GM21447 (cell line): ENCODE results near the gene FOXN3.
"Not testable (repeated sequence)": the region's sequence is repeated elsewhere in the genome, so short reads cannot be mapped to it uniquely, and the experiment has no call there.

Experiments used
- ATAC-seq: cut with Tn5 transposase; IDR thresholded peaks from one replicate; pipeline ENCODE4 v1.9.1; 2021; ENCODE audit not compliant: unreplicated experiment

FOXN3 gene

DNA sequence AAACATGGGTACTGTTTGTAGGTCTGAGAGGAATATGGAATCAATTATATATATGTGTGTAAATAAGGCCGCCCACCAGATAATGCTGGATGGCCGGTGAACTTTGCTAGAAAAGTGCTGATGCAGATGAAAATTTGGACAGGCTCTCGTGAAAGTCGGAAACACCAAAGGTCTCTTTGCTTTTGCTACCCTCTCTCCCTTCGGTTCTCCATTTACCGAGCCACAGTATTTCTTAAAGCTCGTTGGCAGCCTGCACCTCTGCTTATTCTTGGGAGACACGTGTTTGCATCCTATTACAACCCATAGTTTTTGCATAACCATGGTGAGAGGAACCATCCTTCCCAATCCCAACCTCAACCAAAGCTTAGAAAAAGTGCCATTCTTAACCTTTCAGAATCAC is 109.6 kb downstream of the FOXN3 start:
- ATAC-seq: no peak

DNA sequence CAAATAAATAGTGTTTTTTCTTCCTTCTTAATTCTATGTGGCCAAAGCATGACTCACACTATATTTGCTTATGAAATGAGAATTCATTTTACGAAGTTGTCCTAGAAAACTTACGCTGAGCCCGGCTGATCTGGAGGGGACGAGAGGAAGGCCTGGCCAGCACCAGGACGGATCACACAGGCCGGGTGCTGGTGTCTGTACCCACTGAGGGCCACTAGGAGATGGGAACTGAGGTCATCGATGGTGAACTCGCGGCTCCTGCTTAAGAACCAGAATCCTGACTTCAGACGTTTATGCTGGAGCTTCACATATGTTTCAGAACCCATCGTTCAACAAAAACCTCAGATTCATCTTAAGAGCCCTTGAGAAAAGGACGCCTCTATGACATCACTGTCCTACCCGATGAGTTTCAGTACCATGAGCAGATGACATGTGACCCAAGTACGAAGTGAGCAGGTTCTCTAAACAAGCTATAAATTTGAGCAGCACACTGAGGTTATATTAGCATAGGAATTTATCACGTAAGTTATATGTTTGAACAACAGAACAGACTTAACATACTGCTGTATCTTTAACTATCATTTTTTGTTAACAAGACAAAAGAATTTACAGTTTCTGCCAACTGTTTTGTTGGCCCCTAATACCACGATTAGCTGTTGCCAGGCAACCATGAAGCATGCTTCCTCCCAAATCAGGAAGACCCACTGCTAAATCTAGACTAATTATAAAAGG is 111.9 kb downstream of the FOXN3 start:
- ATAC-seq: peak; percentile 40

DNA sequence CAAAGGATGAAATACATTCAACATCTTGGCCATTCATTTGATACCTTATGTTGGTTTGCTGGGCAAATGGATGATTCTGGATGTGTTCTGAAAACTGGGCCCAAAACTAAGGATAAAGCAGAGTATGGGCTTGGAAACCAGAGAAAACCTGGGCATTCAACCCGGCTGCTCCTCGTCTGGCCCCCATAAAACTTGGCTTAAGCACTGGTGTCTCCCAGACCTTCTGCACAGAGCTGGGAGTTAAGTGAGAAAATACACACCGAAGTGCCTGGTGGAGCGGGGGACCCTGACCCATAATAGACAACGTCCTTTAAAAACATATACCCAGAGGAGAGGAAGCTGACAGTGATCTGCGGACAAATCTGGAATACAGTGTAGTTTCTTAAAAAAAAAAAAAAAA is 112.5 kb downstream of the FOXN3 start:
- ATAC-seq: no peak

DNA sequence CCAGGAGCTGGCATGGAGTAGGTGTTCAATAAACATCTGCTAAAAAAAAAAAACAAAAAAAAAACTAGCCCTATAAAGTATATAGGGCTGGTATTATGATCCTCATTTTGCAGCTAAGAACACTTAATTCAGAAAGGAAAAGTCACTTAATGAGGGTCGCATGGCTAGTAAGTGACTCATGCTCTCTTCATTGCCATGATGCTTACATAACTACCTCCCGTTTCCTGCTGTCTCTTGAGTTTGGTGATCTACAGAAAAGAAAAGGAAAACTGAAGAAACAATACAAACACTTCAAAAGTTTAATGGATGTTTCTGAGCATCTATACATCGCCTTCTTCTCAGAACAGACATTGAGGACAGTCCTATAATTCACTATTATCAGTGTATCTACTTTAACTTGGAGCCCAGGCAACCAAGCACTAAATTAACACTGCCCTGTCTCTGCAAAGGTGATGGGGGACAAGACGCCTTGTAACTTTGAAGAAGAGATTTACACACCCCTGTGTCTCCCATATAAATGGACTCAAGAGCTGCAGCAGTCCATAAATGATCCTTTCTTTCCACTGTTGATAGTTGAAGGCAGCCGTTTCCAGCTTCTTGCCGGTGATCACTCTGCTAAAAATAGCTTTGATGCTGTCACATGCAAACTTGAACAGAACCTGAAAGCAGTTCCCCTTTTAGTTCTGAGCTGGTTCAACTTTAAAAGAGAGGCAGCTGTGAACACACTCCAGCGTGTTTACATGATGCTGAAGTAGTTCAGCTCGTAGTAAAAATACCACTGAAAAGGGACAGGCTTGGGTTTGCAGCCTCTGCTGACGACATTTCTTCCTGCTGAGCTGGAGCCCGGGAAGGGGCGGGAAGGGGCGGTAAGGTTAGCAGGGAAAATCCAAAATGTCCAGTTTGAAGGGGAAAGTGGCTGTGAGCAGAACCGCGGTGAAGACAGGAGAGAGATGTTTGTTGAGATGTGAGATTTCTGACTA is 113.3 kb downstream of the FOXN3 start:
- ATAC-seq: peak; percentile 62

DNA sequence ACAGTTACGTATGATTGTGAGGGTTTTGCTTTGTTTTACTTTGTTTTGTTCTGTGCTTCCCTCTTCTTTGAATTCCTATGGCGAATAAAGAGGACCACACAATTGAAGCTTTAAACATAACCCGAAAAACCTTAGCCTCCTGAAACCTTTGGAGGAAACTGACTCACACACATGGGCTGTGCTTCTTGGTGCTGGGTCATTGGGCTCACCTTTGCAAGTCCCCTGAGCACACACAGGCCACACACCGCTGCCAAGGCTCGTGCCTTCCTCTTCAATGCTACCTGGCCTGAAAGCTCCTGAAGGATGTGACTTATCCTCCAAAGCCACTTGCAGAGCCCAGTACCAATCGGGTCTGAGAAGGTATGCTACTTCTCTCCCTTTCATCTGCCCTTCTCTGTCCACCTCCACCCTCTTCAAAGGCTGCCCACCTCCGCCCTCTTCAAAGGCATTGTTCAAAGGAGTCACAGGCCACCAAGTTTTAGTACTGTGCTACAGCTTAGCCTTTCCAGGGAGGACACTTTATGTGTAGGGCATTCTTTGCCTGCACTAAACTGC is 114.6 kb downstream of the FOXN3 start:
- no peak for ATAC-seq

DNA sequence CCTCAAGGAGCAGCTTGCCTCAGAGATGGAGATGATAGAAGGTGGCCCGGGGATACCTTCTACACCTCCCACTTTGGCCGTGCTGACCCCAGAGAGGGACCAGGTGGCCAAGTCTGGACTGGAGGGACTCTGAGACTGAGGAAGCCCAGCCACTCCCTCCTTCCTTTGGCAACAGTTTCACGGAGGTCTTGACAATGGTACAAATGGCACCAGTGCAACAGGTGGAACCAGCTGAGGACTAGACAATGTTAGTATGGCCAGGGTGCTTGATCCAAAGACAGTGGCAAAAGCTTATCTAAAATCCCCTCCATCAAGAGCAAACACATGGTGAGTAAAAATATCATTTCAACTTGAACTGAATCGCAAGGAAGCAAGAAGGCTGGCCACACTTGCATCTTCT is 117.4 kb downstream of the FOXN3 start:
- ATAC-seq: no peak

DNA sequence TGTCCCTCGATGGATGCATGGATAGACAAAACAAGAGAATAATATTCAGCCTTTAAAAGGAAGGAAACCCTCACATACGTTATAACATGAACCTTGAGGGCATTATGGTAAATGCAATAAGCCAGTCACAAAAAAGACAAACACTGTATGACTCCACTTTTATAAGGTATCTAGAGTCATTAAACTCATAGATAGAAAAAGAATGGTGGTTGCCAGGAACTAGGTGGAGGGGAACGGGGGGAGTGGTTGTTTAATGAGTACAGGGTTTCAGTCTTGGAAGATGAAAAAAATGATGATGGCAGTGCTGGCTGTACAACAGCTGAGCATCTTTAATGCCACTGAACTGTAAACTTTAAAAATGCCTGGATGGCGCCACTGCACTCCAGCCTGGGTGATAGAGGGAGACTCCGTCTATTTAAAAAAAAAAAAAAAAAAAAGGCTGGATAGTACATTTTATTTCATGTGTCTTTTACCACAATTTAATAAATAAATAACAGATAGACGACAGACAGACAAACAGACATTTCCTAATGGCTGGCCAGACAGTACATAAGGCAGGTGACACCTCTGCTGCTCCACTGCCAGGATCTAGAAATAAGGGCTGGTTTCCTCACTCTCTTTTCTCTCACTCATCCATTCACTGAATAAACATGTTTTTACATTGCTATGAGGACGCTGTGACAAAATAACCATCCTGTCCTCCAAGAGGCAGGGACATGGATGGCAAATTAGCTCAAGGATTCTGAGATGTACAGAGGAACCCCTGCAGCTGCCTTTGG is 118.8 kb downstream of the FOXN3 start:
- ATAC-seq: no peak

DNA sequence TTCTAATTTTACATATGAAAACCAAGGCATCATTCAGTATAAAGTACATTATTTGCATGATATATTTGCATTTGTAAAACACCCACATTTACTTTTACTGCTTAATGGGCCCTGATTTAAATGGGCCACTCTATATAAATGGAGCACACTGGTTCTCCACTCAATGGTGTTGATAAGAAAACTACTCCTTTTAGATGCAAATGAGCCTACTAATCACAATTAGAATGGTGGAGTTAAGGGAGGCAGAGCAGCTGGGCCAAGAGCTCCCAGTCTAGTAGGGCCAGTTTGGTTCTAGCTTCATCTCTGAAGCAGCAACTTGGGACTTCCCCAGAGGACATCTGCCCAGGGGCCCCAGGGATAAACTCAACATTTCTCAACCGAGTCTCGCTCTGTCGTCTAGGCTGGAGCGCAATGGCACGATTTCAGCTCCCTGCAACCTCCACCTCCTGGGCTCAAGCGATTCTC is 120.7 kb downstream of the FOXN3 start:
- no peak for ATAC-seq

DNA sequence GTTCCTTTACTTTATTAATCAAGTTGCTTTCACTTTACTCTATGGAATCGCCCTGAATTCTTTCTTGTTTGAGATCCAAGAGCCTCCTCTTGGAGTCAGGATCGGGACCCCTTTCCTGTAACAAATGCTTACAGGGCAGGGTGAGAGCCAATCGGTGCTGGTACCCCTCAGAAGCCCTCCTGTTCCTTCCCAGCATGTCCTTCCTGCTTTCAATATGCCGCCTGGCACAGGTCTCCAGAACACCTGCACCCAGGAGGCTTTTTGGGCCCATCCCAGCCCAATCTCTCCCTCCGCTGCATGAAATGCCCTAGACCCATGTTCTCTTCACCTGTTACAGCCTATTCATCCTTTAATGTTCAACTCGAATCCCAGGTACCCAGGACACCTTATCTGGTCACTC is 122.2 kb downstream of the FOXN3 start:
- ATAC-seq: no peak

DNA sequence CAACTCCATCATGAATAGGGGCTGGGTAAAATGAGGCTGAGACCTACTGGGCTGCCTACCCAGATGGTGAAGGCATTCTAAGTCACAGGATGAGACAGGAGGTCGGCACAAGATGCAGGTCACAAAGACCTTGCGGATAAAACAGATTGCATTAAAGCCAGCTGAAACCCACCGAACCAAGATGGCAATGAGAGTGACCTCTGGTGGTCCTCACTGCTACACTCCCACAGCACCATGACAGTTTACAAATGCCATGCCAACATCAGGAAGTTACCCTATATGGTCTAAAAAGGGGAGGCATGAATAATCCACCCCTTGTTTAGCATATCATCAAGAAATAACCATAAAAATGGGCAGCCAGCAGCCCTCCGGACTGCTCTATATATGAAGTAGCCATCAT is 122.6 kb downstream of the FOXN3 start:
- not testable (repeated sequence) for ATAC-seq

DNA sequence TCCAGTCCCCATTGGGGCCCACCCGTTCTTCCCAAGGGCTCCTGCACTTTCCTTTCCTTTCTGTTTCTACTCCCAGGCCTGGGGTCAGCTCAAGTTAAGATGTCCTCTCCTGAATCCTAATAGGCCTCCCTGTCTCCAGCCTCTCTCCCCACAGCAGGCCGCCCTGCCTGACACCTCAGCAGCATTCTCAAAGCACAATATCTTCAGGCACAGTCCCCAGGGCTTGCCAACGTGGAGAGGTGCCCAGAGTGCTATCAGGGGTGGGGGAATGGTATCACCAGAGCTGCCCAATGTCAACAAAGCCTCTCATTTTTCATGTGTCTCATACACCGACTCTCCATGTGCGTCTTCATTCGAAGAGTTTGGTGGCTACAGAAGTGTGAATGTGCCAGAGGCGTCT is 123.0 kb downstream of the FOXN3 start:
- no peak for ATAC-seq

DNA sequence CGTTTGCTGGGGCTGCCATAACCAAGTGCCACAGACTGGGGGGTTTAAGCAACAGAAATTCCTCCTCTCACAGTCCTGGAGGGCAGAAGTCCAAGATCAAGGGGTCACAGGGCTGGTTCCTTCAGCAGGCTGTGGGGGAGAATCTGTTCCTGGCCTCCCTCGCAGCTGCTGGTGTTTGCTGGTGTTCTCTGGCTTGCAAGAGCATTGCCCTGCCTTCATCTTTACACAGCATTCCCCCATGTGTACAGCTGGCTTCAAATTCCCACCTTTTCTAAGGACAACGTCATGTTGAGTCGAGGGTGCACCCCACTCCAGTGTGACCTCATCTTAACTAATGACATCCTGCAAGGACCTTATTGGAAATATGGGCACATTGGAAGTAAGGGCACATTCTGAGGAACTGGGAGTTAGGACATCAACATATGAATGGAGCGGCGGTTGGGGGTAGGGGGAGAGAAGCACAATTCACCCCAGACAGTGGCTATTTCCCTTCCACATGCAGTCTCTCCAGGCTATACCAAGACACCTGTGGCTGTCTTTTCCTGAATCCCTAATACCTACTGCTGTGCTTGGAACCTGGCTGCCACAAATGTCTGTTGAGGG is 123.6 kb downstream of the FOXN3 start:
- ATAC-seq: no peak

DNA sequence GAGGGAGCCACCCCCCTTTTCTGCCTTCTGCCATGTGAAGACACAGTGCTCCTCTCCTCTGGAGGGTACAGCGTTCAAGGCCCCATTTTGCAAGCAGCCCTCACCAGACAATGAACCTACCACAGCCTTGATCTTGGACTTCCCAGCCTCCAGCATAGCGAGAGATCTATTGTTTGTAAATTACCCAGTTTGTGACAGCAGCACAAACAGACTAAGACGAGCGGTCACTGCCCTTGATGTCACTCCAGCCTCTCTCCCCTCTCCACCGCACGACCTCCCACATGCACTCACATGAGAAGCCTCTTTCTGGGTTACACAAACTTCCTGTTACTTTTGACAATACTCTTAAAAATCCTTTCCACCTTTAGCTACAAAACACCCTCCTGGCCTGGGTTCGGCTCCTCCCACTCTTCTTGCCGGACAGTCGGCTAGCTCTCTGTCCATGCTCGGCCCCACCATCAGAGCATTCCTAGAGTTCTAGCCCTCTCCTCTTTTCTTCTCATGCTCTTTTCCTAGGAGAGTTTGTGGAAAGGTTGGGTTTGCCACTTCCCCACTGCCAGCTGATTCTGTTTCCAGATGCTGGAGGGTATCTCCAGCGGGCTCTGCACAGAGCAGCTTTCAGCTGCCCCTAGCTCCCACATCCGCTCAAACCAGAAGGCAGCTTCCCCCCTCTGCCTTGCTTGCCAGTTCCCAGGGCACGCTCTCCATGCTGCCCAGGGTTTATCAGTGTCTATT is 124.3 kb downstream of the FOXN3 start:
- ATAC-seq: no peak

DNA sequence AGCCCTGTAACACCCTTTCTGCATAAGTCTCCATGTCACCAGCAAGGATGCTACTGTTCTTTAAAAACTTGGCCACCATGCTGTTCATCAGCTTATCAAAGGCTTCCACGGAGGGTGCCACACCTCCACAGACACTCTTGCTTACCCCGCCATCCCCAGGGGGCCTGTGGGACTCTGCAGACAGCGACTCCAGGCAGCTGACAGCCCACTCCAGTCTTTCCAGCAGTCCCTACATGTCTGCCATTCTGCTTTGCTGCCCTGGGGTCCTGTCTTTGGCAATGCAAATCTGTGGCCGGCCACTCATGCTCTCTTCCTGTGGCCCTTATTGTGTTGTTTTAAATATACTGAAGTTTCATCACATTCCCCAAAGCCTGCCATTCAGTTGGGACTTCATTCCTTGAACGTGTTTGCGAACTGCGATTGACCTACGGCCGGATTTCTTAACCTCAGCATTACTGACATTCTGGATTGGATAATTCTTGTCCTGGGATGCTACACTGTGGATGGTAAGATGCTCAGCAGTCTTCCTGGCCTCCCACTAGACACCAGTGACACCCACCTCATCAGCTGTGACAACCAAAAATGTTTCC is 125.6 kb downstream of the FOXN3 start:
- no peak for ATAC-seq

DNA sequence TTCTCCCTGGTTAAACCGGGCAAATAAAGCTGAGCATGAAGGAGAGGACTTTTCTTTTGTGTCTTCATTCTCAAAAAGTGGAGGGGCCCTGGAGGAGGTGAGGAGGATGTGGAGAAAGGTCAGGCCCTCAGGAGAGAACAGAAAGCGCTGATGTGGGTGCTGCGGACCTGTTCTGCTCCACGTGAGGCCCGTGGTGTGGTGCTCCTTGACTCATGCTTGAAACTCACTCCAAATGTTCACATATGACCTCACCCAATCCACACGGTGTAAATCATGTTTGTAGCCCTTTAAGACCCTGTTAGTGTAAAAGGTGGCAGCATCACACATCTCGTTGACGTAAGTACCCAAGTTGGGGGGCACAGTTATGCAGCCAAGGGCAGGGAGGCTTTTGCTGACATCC is 126.2 kb downstream of the FOXN3 start:
- ATAC-seq: no peak

DNA sequence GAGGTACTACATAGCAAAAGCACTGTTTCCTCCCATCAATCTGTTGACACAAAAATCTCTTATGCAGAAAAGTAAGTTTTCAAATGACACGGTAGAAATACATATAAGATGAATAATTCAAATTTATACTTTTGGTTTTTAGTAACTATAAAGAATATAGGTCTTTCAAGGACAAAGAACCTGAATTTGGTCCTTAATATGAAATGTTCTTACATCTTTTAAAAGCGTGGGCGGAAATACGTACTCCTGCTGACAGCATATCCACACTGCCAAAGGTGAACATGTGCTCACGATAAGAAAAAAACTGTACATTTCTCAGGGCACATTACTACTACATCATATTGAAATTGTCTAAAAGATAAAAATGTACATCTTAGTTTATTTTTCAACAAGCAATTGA is 127.6 kb downstream of the FOXN3 start:
- no peak for ATAC-seq

DNA sequence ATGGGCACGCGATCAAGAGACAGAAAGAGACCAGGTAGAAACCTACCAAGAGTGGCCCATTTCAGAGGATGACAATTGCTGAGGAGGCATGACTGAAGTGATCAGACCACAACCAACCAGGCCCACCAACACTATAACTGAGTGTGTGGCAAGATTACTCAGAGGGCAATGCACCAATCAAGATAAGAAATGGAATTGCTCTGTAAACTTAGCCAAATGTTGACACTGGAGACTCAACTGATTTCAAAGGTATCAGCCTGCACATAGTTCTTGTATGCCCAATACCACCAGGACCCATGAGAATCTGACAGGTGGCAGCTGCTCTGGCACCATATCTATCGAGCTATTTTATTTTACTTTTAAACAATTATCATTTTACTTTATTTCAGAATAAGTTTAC is 128.9 kb downstream of the FOXN3 start:
- ATAC-seq: no peak

DNA sequence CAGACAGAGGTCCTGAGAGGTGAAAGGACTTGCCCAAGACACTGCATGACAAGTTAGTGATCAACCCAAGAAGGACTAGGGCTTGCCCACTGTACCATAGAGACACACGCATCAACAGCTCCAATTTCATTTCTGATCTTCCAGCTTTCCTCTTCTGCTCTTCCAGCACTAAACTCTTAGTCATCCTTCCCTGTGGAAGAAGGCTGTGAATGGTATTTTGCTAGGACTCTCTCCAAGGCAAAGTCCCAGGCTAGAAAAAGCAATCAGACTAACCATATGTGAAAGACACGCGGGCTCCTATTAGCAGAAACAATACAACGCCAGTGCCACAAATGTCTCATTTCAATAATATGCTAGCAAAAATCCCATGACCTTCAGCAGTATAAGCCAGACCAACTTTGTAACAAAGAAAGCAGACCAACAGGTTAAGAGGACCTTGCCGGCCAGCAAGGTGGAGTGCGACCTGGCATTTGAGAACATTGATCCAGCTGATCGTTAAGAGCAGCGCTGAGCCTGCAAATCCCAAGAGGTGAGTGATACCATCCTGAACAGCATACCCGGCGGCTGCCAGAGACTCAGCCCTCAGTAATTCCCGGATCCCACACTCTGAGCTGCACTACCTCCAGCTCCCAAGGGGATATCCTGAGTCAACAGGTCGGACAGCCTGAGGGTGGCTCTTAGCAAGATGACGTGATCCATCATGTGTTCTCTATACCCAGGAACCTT is 132.5 kb downstream of the FOXN3 start:
- no peak for ATAC-seq
